PC-9 (cell line): ENCODE data around the gene NR1H2. TPM values are rescaled to one million over a fixed set of nuclear protein-coding genes. Genes with fewer than 3 reads are reported as not detected.
"Not testable (repeated sequence)": the region's sequence is repeated elsewhere in the genome, so short reads cannot be mapped to it uniquely, and the experiment has no call there.

Experiments used
- BruUV-seq: library from RNA; stranded (reverse); fragments of 400-500 nt; replicated peaks from 2 replicates; lab custom pipeline; 2021; lab: Mats Ljungman, UMichigan
- CTCF ChIA-PET: fragments of 300-600 bp; sonication (Branson Sonifier 250); formaldehyde crosslinking; loops from one replicate; lab custom pipeline; 2022; ENCODE audit warnings: antibody characterized with exemption; lab: Charles Lee
- POLR2A ChIA-PET: fragments of 300-600 bp; sonication (Branson Sonifier 250); formaldehyde crosslinking; loops from one replicate; lab custom pipeline; 2022; ENCODE audit warnings: antibody characterized with exemption; ENCODE audit not compliant: unreplicated experiment; lab: Charles Lee
- DNase-seq, 2 experiments: peaks; one replicate each; pipeline versions ENCODE4 v3.0.0 to v3.0.0-alpha.2; 2015 to 2022; ENCODE audit warnings: mixed read lengths in 1 of 2
- H2AFZ ChIP-seq: fragments of 200-600 bp; sonication (generic); 2 replicates; pipeline ENCODE4 v1.8.1; 2017; ENCODE audit warnings: antibody characterized with exemption
- H3F3A ChIP-seq: fragments of 200-600 bp; sonication (generic); 2 replicates; pipeline ENCODE4 v1.8.1; 2017; ENCODE audit warnings: antibody characterized with exemption, mild to moderate bottlenecking, low read depth; ENCODE audit not compliant: insufficient read depth
- H3K27ac ChIP-seq: fragments of 200-600 bp; sonication (generic); 2 replicates; pipeline ENCODE4 v1.6.1; 2016; ENCODE audit warnings: mixed run types
- H3K27me3 ChIP-seq: fragments of 200-600 bp; sonication (generic); 2 replicates; pipeline ENCODE4 v1.6.1; 2016; ENCODE audit warnings: low read depth, mixed run types; ENCODE audit not compliant: insufficient read depth
- H3K36me3 ChIP-seq: fragments of 200-600 bp; sonication (generic); 2 replicates; pipeline ENCODE4 v1.6.1; 2016; ENCODE audit warnings: low read depth, mixed run types
- H3K4me1 ChIP-seq: fragments of 200-600 bp; sonication (generic); replicated peaks from 2 replicates; pipeline ENCODE4 v1.6.1; 2016; ENCODE audit warnings: mixed run types; ENCODE audit not compliant: insufficient read depth
- H3K4me2 ChIP-seq: fragments of 200-600 bp; sonication (generic); 2 replicates; pipeline ENCODE4 v1.6.1; 2017; ENCODE audit warnings: mixed run types
- H3K4me3 ChIP-seq: fragments of 200-600 bp; sonication (generic); 2 replicates; pipeline ENCODE4 v1.6.1; 2016; ENCODE audit warnings: mixed run types
- H3K79me2 ChIP-seq: fragments of 200-600 bp; sonication (generic); 2 replicates; pipeline ENCODE4 v1.6.1; 2017; ENCODE audit warnings: low read depth, mixed run types
- H3K9me2 ChIP-seq: fragments of 200-600 bp; sonication (generic); 2 replicates; pipeline ENCODE4 v1.8.1; 2017; ENCODE audit warnings: mild to moderate bottlenecking; ENCODE audit not compliant: insufficient read depth
- H3K9me3 ChIP-seq: fragments of 200-600 bp; sonication (generic); 2 replicates; pipeline ENCODE4 v1.8.1; 2016; ENCODE audit warnings: low read depth; ENCODE audit not compliant: insufficient read depth
- H4K20me1 ChIP-seq: fragments of 200-600 bp; sonication (generic); 2 replicates; pipeline ENCODE4 v1.8.1; 2017; ENCODE audit not compliant: insufficient read depth
- CTCF ChIP-seq: fragments of 200-600 bp; sonication (generic); conservative IDR thresholded peaks from 2 replicates; pipeline ENCODE4 v1.6.1; 2017; ENCODE audit warnings: mixed run types, antibody characterized with exemption, mild to moderate bottlenecking, moderate library complexity
- EZH2 ChIP-seq: fragments of 200-600 bp; sonication (generic); IDR thresholded peaks from 2 replicates; pipeline ENCODE4 v1.8.0; 2017; ENCODE audit warnings: antibody characterized with exemption, low read depth
- intact Hi-C: fragments of 100-400 bp; cut with micrococcal nuclease; formaldehyde crosslinking; loops from one replicate; pipeline ENCODE4 v1.10.0; 2022; ENCODE audit not compliant: unreplicated experiment
- total RNA-seq: library from RNA; stranded (reverse); gene quantifications from 2 replicates; pipeline ENCODE4 v1.2.3, GENCODE V29; 2021

Gene NR1H2
- total RNA-seq, 1 experiment from 2014 or later, result 77.5 TPM

GRCh38 chr19:50329146-50329925, 46.9 kb upstream of the NR1H2 start, which contains the start of gene KCNC3:
TSS of gene KCNC3 (minus strand) at chr19:50329377. CDS start at chr19:50329082, 295 bp downstream.
- H4K20me1 ChIP-seq, result peaks cover 15% of the 10 kb centered on the region
- H3K4me3 ChIP-seq, result no peak within 1 kb of the TSS
- BruUV-seq, result no TSS peak
- ChIA-PET CTCF (interaction anchor here (0.6 to 0.7 kb wide), 5 partner anchors 38 to 151 kb away, joined by 3 to 15 read pairs (median 10); no protein-coding TSS in a partner anchor), POLR2A (interaction anchor here (0.6 to 1.0 kb wide), 7 partner anchors 16 to 966 kb away, joined by 5 to 23 read pairs (median 7); no protein-coding TSS in a partner anchor)
- peaks cover 4% of the 10 kb centered on the region; the same call in 1 of the 2 replicates for H3K79me2 ChIP-seq
- no peaks in the 10 kb centered on the region for H3K9me2 ChIP-seq
- H3K9me3 ChIP-seq, result no peaks in the 10 kb centered on the region
- TF ChIP-seq CTCF (no peak), EZH2 (no peak)
- no peak within 1 kb of the TSS for H3K27ac ChIP-seq
- no peaks in the 10 kb centered on the region for H3K36me3 ChIP-seq
- peak within 1 kb of the TSS; percentile 46 for H3K4me2 ChIP-seq
- DNase-seq, result peak; percentile 86 to 95
- no peak within 1 kb of the TSS for H2AFZ ChIP-seq
- intact Hi-C loops, result no loop called here
- H3F3A ChIP-seq, result peaks cover 33% of the 10 kb centered on the region
- H3K27me3 ChIP-seq, result no peaks in the 10 kb centered on the region; the same call in 1 of the 2 replicates
- H3K4me1 ChIP-seq, result peaks cover 22% of the 10 kb centered on the region; the same call in 1 of the 2 replicates

DNA sequence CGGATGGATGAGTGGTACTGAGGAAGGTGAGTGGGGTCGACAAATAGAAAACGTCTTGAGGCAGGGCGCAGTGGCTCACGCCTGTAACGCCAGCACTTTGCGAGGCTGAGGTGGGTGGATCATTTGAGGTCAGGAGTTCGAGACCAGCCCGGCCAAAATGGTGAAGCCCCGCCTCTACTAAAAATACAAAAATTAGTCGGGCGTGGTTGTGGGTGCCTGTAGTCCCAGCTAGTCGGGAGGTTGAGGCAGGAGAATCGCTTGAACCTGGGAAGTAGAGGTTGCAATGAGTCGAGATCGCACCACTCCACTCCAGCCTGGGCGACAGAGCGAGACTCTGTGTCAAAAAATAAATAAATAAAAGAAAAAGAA, 46.3 kb upstream of the NR1H2 start:
- POLR2A ChIA-PET, result interaction anchor here (0.9 kb wide), 1 partner anchor 115 kb away, joined by 14 read pairs; no protein-coding TSS in a partner anchor
- H3K4me3 ChIP-seq, intact Hi-C loops: not testable (repeated sequence)

DNA sequence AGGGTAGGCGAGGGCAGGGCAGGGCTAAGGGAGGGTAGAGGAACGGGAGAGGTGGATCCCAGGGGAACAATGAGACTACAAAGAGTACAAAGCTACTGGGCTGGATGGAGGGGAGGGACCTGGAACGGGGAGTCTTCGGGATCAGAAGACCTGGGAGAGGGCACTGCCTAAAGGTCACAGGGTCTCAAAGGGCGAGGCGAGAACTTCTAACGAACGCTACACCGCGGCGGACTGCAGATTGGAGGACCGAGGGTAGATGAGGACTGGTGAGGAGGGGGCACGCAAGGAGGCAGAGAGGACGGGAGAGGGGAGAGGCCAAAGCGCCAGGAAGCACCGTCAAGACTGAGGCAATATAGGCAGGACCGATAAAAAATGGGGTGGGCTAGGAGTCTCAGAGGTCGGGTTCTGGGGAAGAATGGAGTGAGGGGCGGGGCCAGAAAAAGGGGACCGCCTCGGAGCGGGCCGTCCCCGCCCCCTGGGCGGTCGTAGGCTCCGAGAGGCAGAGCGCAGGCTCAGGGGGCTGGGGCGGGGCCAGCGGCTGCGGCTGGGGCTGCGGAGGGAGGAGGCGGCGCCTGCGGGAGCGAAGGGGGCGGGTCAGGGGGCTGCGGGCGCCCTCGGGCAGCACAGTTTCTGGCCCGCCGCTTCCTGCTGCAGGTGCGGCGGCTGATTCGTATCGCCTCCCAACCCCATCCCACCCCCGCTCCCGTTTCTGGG, 45.7 kb upstream of the NR1H2 start:
- H3K27me3 ChIP-seq, result no peaks in the 10 kb centered on the region
- H3K36me3 ChIP-seq, result no peaks in the 10 kb centered on the region
- no TSS peak for BruUV-seq
- H3K4me2 ChIP-seq, result peak overlapping the region; percentile 78
- H3K4me1 ChIP-seq, result peaks cover 22% of the 10 kb centered on the region; the same call in 1 of the 2 replicates
- CTCF ChIA-PET, result no interaction called here
- peaks cover 8% of the 10 kb centered on the region; the same call in 1 of the 2 replicates for H4K20me1 ChIP-seq
- peaks cover 4% of the 10 kb centered on the region; the same call in 1 of the 2 replicates for H3K79me2 ChIP-seq
- no peak overlapping the region for H3K27ac ChIP-seq
- TF ChIP-seq EZH2, result no peak
- no peak for TF ChIP-seq CTCF
- H3K4me3 ChIP-seq, result no peak overlapping the region
- POLR2A ChIA-PET, result no interaction called here
- H2AFZ ChIP-seq, result no peak overlapping the region
- peak; percentile 52 to 70 for DNase-seq
- no peaks in the 10 kb centered on the region for H3K9me3 ChIP-seq
- no peaks in the 10 kb centered on the region for H3K9me2 ChIP-seq
- intact Hi-C loops, result no loop called here
- peaks cover 25% of the 10 kb centered on the region for H3F3A ChIP-seq

More for the DNA sequence above, 46.3 kb upstream of the NR1H2 start:
- H3K36me3 ChIP-seq, CTCF ChIA-PET, H2AFZ ChIP-seq, H3K79me2 ChIP-seq, H3K9me3 ChIP-seq, DNase-seq, H3K9me2 ChIP-seq, BruUV-seq, H3K27me3 ChIP-seq, H3K27ac ChIP-seq: not testable (repeated sequence)
- Histone ChIP-seq H3F3A (peaks cover 29% of the 10 kb centered on the region), H4K20me1 (peaks cover 12% of the 10 kb centered on the region), H3K4me1 (peaks cover 22% of the 10 kb centered on the region; the same call in 1 of the 2 replicates), H3K4me2 (peak overlapping the region; percentile 46; the same call in 1 of the 2 replicates)
